HepG2 (cell line): ENCODE results near the gene DPP7. TPM values are rescaled to one million over a fixed set of nuclear protein-coding genes. Genes with fewer than 3 reads are reported as not detected.
A peak's percentile ranks its signal among the peaks of the same experiment; 100 is the strongest.

Experiments used
- AGO2 ChIP-seq: fragments of 200-400 bp; formaldehyde crosslinking; optimal IDR thresholded peaks from 2 replicates; pipeline ENCODE3; 2017; ENCODE audit warnings: mild to moderate bottlenecking, low read depth, low read length, moderate library complexity
- DNMT1 ChIP-seq: sonication (generic); formaldehyde crosslinking; IDR thresholded peaks from 2 replicates; pipeline ENCODE4 v1.5.1; 2020; ENCODE audit warnings: mild to moderate bottlenecking, missing genetic modification reagents
- ETV5 ChIP-seq: IDR thresholded peaks from 2 replicates; pipeline ENCODE4 v1.6.1; 2018; ENCODE audit warnings: missing biosample characterization, missing genetic modification reagents, inconsistent platforms, borderline replicate concordance
- FOXC1 ChIP-seq: sonication (generic); formaldehyde crosslinking; IDR thresholded peaks from 2 replicates; pipeline ENCODE4 v1.8.0; 2022; ENCODE audit warnings: mild to moderate bottlenecking, missing genetic modification reagents, borderline replicate concordance
- FOXJ3 ChIP-seq: sonication (generic); formaldehyde crosslinking; IDR thresholded peaks from 2 replicates; pipeline ENCODE4 v1.4.0; 2020; ENCODE audit warnings: missing genetic modification reagents, mild to moderate bottlenecking, borderline replicate concordance
- HMGXB4 ChIP-seq, 2 experiments: sonication (generic) in 1 of 2; formaldehyde crosslinking in 1 of 2; IDR thresholded peaks; 2 replicates each; pipeline versions ENCODE4 v1.4.0 to v1.6.1; 2018 to 2020; ENCODE audit warnings: missing genetic modification reagents in 2 of 2, borderline replicate concordance in 1 of 2, low read depth in 1 of 2, mild to moderate bottlenecking in 1 of 2, missing biosample characterization in 1 of 2
- HNF1B ChIP-seq: sonication (generic); formaldehyde crosslinking; IDR thresholded peaks from 2 replicates; pipeline ENCODE4 v1.5.1; 2020; ENCODE audit warnings: mild to moderate bottlenecking, moderate library complexity, missing genetic modification reagents
- HNRNPK ChIP-seq: fragments of 200-400 bp; formaldehyde crosslinking; IDR thresholded peaks from 2 replicates; pipeline ENCODE4 v1.6.1; 2018; ENCODE audit warnings: low read length, low read depth, moderate library complexity, mild to moderate bottlenecking; ENCODE audit not compliant: poor library complexity, severe bottlenecking
- HOMEZ ChIP-seq: IDR thresholded peaks from 2 replicates; pipeline ENCODE4 v1.6.1; 2016; ENCODE audit warnings: low read depth
- PAX8 ChIP-seq: sonication (generic); formaldehyde crosslinking; IDR thresholded peaks from 2 replicates; pipeline ENCODE4 v1.8.0; 2022; ENCODE audit warnings: mild to moderate bottlenecking, missing genetic modification reagents, borderline replicate concordance
- REXO4 ChIP-seq: sonication (generic); formaldehyde crosslinking; IDR thresholded peaks from 2 replicates; pipeline ENCODE4 v1.8.0; 2022; ENCODE audit warnings: missing genetic modification reagents, mild to moderate bottlenecking, borderline replicate concordance
- SIX1 ChIP-seq: sonication (generic); formaldehyde crosslinking; IDR thresholded peaks from 2 replicates; pipeline ENCODE4 v1.4.0; 2020; ENCODE audit warnings: missing genetic modification reagents, borderline replicate concordance
- SOX13 ChIP-seq, 3 experiments: fragments of 450-650 bp in 1 of 3; sonication (generic) in 1 of 3; formaldehyde crosslinking in 1 of 3; IDR thresholded peaks in 2 of 3; conservative IDR thresholded peaks in 1 of 3; 2 replicates each; pipeline versions ENCODE4 v1.5.0 to v1.6.1; 2016 to 2020; ENCODE audit warnings: antibody characterized with exemption in 1 of 3, mild to moderate bottlenecking in 1 of 3, missing compliant biosample characterization in 1 of 3, missing genetic modification reagents in 1 of 3, moderate library complexity in 1 of 3
- TCF7 ChIP-seq: sonication (generic); IDR thresholded peaks from 2 replicates; pipeline ENCODE4 v1.6.1; 2016; ENCODE audit warnings: antibody characterized with exemption, low read depth
- ZMYM2 ChIP-seq: sonication (generic); formaldehyde crosslinking; IDR thresholded peaks from 2 replicates; pipeline ENCODE4 v1.8.0; 2022; ENCODE audit warnings: mild to moderate bottlenecking, missing genetic modification reagents
- ZNF138 ChIP-seq: sonication (generic); formaldehyde crosslinking; IDR thresholded peaks from 2 replicates; pipeline ENCODE4 v1.5.0; 2020; ENCODE audit warnings: mild to moderate bottlenecking, low read depth, missing genetic modification reagents
- ZNF687 ChIP-seq: sonication (generic); formaldehyde crosslinking; IDR thresholded peaks from 2 replicates; pipeline ENCODE4 v1.5.1; 2020; ENCODE audit warnings: mild to moderate bottlenecking, missing genetic modification reagents, moderate library complexity
- ZNF768 ChIP-seq: sonication (generic); formaldehyde crosslinking; IDR thresholded peaks from 2 replicates; pipeline ENCODE4 v1.4.0; 2020; ENCODE audit warnings: missing genetic modification reagents
- polyA plus RNA-seq, 8 experiments: library from polyadenylated mRNA; depleted of rRNA in 3 of 8; stranded (reverse) in 7 of 8; unstranded in 1 of 8; fragments of >200 nt; fragmentation: Illumina TruSeq in 4 of 8; extraction: Trizol in 4 of 8; gene quantifications; 2 replicates each; pipeline versions ENCODE4 v1.2.1 to v1.2.3, GENCODE V29; 2011 to 2016; ENCODE audit warnings: low read depth in 4 of 8, missing spikeins in 1 of 8, mixed read lengths in 1 of 8; ENCODE audit not compliant: insufficient read depth in 1 of 8
- total RNA-seq, 5 experiments: library from RNA; depleted of rRNA; stranded (reverse); fragments of >200 nt; fragmentation: Illumina TruSeq; extraction: Trizol; gene quantifications; 2 replicates each; pipeline ENCODE4 v1.2.3, GENCODE V29; 2016; ENCODE audit warnings: low read depth in 1 of 5

The DPP7 gene
- total and polyA plus RNA-seq, 2 of the 13 experiments (the other 11 are each of a cell fraction or from before 2014, with no cell fraction given), result 1.2 to 4.5 TPM

- TF ChIP-seq ZNF687 (CRISPR knock-in tag) (peak; percentile 80), ZNF768 (peak; percentile 43; the same call in 1 of the 2 replicates), REXO4 (CRISPR knock-in tag) (no peak), SOX13 (IDR thresholded peaks at IDR 0.05) (no peak), SOX13 (CRISPR knock-in tag; conservative IDR thresholded peaks at IDR 0.05 in 1 of 2, IDR thresholded peaks at IDR 0.05 in 1 of 2) (no peak), HNF1B (CRISPR knock-in tag) (peak; percentile 28), TCF7 (no peak), ZMYM2 (no peak), PAX8 (CRISPR knock-in tag) (no peak), SIX1 (CRISPR knock-in tag) (no peak), FOXJ3 (CRISPR knock-in tag) (0 out of 2 replicates have a peak, but pooled peaks have one; percentile 18), DNMT1 (no peak), ZNF138 (CRISPR knock-in tag) (0 out of 2 replicates have a peak, but pooled peaks have one; percentile 38), HMGXB4 (CRISPR knock-in tag; IDR thresholded peaks at IDR 0.05; ENCODE audit: borderline replicate concordance in 1 of 2, low read depth in 1 of 2) (peak in 1 of 2 experiments; percentile 54; a peak in 1 of 4 replicates), FOXC1 (CRISPR knock-in tag) (no peak), ETV5 (CRISPR knock-in tag) (no peak), HNRNPK (no peak), AGO2 (peak; percentile 68), HOMEZ (CRISPR knock-in tag) (0 out of 2 replicates have a peak, but pooled peaks have one; percentile 36)
Measured at GRCh38 chr9:137111788-137112563, 2.6 kb downstream of the DPP7 start (continued).
